Sigmoid colon (tissue), 7 donors: Measurements from ENCODE around the gene TMEM89. TPM values are rescaled to one million over a fixed set of nuclear protein-coding genes. Genes with fewer than 3 reads are reported as not detected.

Experiments used
- DNase-seq: peaks from one replicate; pipeline ENCODE4 v3.0.0-alpha.2; 2019
- H3K27ac ChIP-seq, 4 donors: fragments of 200-600 bp; sonication (generic); one replicate each; pipeline ENCODE4 v1.5.1; 2016 to 2019; ENCODE audit warnings: mild to moderate bottlenecking in 1 of 4
- H3K27me3 ChIP-seq, 3 donors: fragments of 200-600 bp; sonication (generic); one replicate each; pipeline ENCODE4 v1.5.1; 2019; ENCODE audit warnings: mild to moderate bottlenecking in 1 of 3
- H3K36me3 ChIP-seq, 4 donors: fragments of 200-600 bp; sonication (generic); one replicate each; pipeline ENCODE4 v1.5.1; 2016 to 2019
- H3K4me1 ChIP-seq, 4 donors: fragments of 200-600 bp; sonication (generic); one replicate each; pipeline ENCODE4 v1.5.1; 2017 to 2019
- H3K4me3 ChIP-seq, 4 donors: fragments of 200-600 bp; sonication (generic); one replicate each; pipeline ENCODE4 v1.5.1; 2017 to 2019; ENCODE audit warnings: mild to moderate bottlenecking in 2 of 4, moderate library complexity in 1 of 4
- H3K9me3 ChIP-seq, 4 donors: fragments of 200-600 bp in 3 of 4; sonication (generic) in 3 of 4; one replicate each; pipeline versions ENCODE4 v1.5.1 to v1.6.1; 2013 to 2019
- CTCF ChIP-seq, 4 experiments: fragments of 450-650 bp in 3 of 4; fragments of 200-600 bp in 1 of 4; IDR thresholded peaks; one replicate each; pipeline ENCODE4 v1.5.1; 2016 to 2019; ENCODE audit warnings: antibody characterized with exemption in 4 of 4, mild to moderate bottlenecking in 3 of 4, moderate library complexity in 2 of 4
- EP300 ChIP-seq, 4 donors: sonication (generic); formaldehyde crosslinking; IDR thresholded peaks; one replicate each; pipeline ENCODE4 v1.6.1; 2017; ENCODE audit warnings: antibody characterized with exemption in 4 of 4
- POLR2A ChIP-seq, 2 donors: fragments of 450-650 bp; IDR thresholded peaks; one replicate each; pipeline ENCODE4 v1.6.1; 2016; ENCODE audit warnings: antibody characterized with exemption in 2 of 2, mild to moderate bottlenecking in 2 of 2, moderate library complexity in 2 of 2
- POLR2AphosphoS5 ChIP-seq, 4 donors: sonication (generic); formaldehyde crosslinking; IDR thresholded peaks; one replicate each; pipeline ENCODE4 v1.6.1; 2017; ENCODE audit warnings: antibody characterized with exemption in 4 of 4
- WGBS, 2 donors: extraction: QIAGEN DNeasy Blood & Tissue Kit; methylation state at CpG; one replicate each; pipeline ENCODE4 v1.1.7; 2013; 5-methylcytosine and 5-hydroxymethylcytosine counted together
- intact Hi-C: fragments of 100-400 bp; cut with DNase I; formaldehyde crosslinking; loops from one replicate; pipeline ENCODE4 v1.15.1; 2023
- polyA plus RNA-seq, 3 donors: library from polyadenylated mRNA; stranded (reverse); fragments of 200-250 nt; gene quantifications; one replicate each; pipeline ENCODE4 v1.2.3, GENCODE V29; 2013
- total RNA-seq, 4 donors: library from RNA; depleted of rRNA; stranded (reverse); fragments of >200 nt; gene quantifications; one replicate each; pipeline ENCODE4 v1.1.0, GENCODE V29; 2016
- donor health status: healthy with polysubstance abuse.
- donor health status: Bipolar disorder and iron deficiency.
- donor health status: healthy.

The TMEM89 gene
- total and polyA plus RNA-seq, 7 donors: 1.2 TPM; not detected in 6

DNA sequence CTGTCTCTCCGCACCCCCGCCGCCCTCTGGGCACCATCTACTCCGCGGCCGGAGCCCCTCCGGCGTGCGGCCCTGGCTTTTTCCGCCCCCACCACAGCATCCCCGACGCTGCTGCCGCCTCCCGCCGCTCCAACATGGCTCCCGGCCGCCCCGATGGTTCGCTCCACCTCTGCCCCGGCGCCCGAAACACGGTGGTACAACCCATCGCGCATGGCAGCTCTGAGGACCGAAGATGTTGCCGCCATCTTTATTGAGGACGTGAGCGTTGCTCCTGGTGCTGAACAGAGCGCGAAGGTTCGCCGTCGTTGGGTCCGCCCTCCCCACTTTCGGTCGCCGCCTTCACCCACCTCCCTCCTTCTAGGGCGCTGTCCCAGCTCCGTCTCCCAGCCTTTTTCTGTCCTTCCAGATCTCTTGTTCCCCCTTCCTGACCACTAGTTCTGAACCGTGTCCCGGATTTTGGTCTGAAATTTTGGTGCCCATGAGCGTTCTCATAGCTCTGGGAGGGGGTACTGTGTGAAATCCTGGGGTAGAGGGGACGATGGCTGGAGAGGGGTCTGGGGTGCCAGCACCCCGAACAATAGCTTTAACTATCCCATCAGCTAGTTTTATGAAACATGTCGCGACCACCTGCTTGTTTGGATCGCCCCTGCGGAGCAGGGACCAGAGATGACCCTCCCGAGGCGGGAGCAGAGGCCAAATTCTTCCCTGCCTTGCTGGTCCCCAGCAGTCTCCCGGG lies 41.4 kb upstream of the TMEM89 start, which contains the start of gene CELSR3:
CELSR3 (minus strand) TSS at position 134 of the 736 bp plus-strand sequence. CDS start 252 bp downstream, outside the sequence.
- Histone ChIP-seq H3K9me3 (no peaks in the 10 kb centered on the region), H3K36me3 (no peaks in the 10 kb centered on the region), H3K27me3 (peaks cover 24 to 56% (median 29%) of the 10 kb centered on the region in 3 donors), H3K27ac (peak within 1 kb of the TSS; percentile 60 to 85 (median 76)), H3K4me1 (peaks cover 0 to 33% (median 31%) of the 10 kb centered on the region in 4 donors), H3K4me3 (peak within 1 kb of the TSS; percentile 21 to 55 (median 38))
- intact Hi-C loops: no loop called here
- DNase-seq: no peak
- whole genome bisulfite sequencing, 2 donors: 3 to 4% methylated on average over 52 of the region's 52 CpGs
- TF ChIP-seq EP300 (IDR thresholded peaks at IDR 0.05) (no peak), POLR2AphosphoS5 (IDR thresholded peaks at IDR 0.05) (peak in 2 of 4 donors; percentile 23 to 35), CTCF (IDR thresholded peaks at IDR 0.05) (no peak)

GRCh38 chr3:48662145-48662752 lies 40.7 kb upstream of the TMEM89 start:
- no peak for DNase-seq
- intact Hi-C loops: no loop called here
- Histone ChIP-seq H3K4me1 (peaks cover 0 to 33% (median 31%) of the 10 kb centered on the region in 4 donors), H3K27ac (peak overlapping the region in 1 of 4 donors; percentile 81), H3K9me3 (no peaks in the 10 kb centered on the region), H3K4me3 (peak overlapping the region in 3 of 4 donors; percentile 32 to 55 (median 44)), H3K27me3 (peaks cover 24 to 56% (median 29%) of the 10 kb centered on the region in 3 donors), H3K36me3 (no peaks in the 10 kb centered on the region)
- TF ChIP-seq CTCF (IDR thresholded peaks at IDR 0.05) (no peak), EP300 (IDR thresholded peaks at IDR 0.05) (no peak), POLR2A (IDR thresholded peaks at IDR 0.05) (no peak), POLR2AphosphoS5 (IDR thresholded peaks at IDR 0.05) (no peak)
- 5 to 14% methylated on average over 46 of the region's 46 CpGs for WGBS, 2 donors

DNA sequence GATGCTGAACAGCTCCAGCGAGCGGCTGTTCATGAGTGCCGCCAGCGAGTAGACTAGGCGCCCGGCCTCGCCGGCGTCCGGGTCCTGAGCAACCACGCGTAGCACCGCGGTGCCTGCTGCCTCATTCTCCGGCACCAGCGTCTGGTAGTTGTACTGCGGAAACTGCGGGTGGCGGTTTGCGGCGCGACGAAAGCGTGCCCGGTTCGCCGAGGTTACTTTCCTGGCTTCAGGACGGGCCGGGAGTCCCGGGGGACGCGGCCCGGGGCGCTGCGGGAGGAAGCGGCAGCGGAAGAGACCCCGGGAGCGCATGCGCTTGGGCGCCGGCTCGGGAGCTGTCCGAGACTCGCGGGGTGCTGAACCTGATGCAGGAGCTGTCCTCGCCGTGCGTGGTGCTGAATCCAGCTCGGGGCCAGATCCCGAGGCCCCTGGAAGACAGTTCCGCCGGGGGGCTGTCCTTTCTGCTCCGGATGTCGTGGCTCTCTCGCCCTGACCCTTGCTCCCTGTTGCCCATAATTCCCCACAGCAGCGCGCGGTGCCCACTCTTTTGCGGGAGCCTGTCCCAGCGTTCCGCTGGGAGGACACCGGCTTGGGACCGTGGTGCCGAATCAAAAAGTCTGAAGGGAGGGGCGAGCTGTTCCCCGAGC lies 40.1 kb upstream of the TMEM89 start:
- DNase-seq: peak; percentile 80

More for the DNA sequence above, 40.1 kb upstream of the TMEM89 start:
- Histone ChIP-seq H3K4me3 (peak overlapping the region in 2 of 4 donors; percentile 40 to 44), H3K36me3 (no peaks in the 10 kb centered on the region), H3K9me3 (no peaks in the 10 kb centered on the region), H3K4me1 (peaks cover 0 to 37% (median 35%) of the 10 kb centered on the region in 4 donors), H3K27ac (no peak overlapping the region), H3K27me3 (peaks cover 24 to 62% (median 29%) of the 10 kb centered on the region in 3 donors)
- intact Hi-C loops: no loop called here
- 2 to 6% methylated on average over 67 of the region's 67 CpGs for WGBS, 2 donors
- TF ChIP-seq EP300 (IDR thresholded peaks at IDR 0.05) (no peak), POLR2AphosphoS5 (IDR thresholded peaks at IDR 0.05) (peak in 1 of 4 donors; percentile 29), POLR2A (IDR thresholded peaks at IDR 0.05) (no peak), CTCF (IDR thresholded peaks at IDR 0.05) (no peak)
